Measurements from ENCODE around the gene FN3KRP. TPM values are rescaled to one million over a fixed set of nuclear protein-coding genes. Genes with fewer than 3 reads are reported as not detected.

FN3KRP gene
- total RNA-seq, 1 experiment from 2014 or later: 35.4 TPM

DNA sequence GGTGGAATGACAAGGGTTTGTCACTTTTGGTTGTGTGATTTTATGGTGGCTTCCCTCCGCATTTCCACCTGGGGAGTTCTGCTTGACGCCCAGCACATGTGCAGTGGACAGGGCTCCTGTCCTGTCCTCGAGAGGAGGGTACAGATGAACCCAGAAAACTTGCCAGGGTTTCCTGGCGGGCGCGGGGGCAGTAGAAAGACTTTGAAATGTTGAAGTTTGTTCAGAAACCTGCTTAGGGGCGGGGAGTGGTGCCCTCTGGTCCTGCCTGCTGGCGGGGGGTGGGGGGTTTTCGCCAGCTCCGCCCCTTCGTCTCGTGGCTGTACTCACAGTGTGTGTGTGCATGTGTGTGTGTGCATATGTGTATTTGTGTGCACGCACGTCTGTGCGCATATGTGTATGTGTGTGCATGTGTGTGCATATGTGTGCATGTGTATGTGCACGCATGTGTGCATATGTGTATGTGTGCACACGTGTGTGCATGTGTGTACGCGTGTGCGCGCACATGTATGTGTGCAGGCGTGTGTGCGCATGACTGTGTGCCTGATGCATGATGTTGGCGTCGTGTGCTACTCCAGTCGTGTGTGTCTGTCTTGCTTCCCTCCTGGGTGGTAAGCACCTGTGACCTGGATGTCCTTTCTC is 6.8 kb downstream of the FN3KRP start:
- BruUV-seq (replicated peaks): no TSS peak
- Histone ChIP-seq H3K27me3 (replicated peaks; ENCODE audit: insufficient read depth, low read depth, low read length, poor library complexity) (no peaks in the 10 kb centered on the region), H3K4me1 (ENCODE audit: insufficient read depth, low read length, poor library complexity, severe bottlenecking) (no peaks in the 10 kb centered on the region), H3K36me3 (ENCODE audit: insufficient read depth, low read length, poor library complexity, severe bottlenecking) (peaks cover 17% of the 10 kb centered on the region), H3K27ac (ENCODE audit: low read depth, low read length, poor library complexity, severe bottlenecking) (no peak overlapping the region), H3K9me3 (ENCODE audit: low read depth, low read length, poor library complexity, severe bottlenecking) (no peaks in the 10 kb centered on the region), H3K4me3 (ENCODE audit: low read depth, low read length, poor library complexity, severe bottlenecking) (no peak overlapping the region)
- DNase-seq (ENCODE audit: low spot score): no peak
- POLR2A ChIA-PET (ENCODE audit: low non-redundant PET): no interaction called here
- TF ChIP-seq, protein P1, sequence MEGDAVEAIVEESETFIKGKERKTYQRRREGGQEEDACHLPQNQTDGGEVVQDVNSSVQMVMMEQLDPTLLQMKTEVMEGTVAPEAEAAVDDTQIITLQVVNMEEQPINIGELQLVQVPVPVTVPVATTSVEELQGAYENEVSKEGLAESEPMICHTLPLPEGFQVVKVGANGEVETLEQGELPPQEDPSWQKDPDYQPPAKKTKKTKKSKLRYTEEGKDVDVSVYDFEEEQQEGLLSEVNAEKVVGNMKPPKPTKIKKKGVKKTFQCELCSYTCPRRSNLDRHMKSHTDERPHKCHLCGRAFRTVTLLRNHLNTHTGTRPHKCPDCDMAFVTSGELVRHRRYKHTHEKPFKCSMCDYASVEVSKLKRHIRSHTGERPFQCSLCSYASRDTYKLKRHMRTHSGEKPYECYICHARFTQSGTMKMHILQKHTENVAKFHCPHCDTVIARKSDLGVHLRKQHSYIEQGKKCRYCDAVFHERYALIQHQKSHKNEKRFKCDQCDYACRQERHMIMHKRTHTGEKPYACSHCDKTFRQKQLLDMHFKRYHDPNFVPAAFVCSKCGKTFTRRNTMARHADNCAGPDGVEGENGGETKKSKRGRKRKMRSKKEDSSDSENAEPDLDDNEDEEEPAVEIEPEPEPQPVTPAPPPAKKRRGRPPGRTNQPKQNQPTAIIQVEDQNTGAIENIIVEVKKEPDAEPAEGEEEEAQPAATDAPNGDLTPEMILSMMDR (conservative IDR thresholded peaks at IDR 0.05; ENCODE audit: low read depth, low read length): no peak
- CTCF ChIA-PET: no interaction called here
- intact Hi-C loops (cut with micrococcal nuclease; ENCODE audit: unreplicated experiment): no loop called here

DNA sequence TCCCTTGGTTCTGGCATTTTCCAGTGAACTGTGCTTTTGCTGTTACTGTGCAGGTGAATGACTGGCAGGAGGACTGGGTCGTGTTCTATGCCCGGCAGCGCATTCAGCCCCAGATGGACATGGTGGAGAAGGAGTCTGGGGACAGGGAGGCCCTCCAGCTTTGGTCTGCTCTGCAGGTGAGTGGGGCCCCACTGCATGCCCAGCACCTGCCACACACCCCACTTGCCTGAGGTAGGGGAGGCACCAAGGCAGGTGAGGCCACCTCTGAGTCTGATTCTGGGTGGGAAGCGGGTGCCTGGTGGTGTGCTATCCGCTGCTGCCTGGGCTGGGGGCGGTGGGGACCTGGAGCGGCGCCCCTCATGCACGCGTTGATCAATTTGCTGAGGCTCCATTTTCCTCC is 9.9 kb downstream of the FN3KRP start:
- Histone ChIP-seq H3K4me3 (ENCODE audit: low read depth, low read length, poor library complexity, severe bottlenecking) (no peak overlapping the region), H3K36me3 (ENCODE audit: insufficient read depth, low read length, poor library complexity, severe bottlenecking) (peaks cover 13% of the 10 kb centered on the region), H3K9me3 (ENCODE audit: low read depth, low read length, poor library complexity, severe bottlenecking) (no peaks in the 10 kb centered on the region), H3K4me1 (ENCODE audit: insufficient read depth, low read length, poor library complexity, severe bottlenecking) (no peaks in the 10 kb centered on the region), H3K27ac (ENCODE audit: low read depth, low read length, poor library complexity, severe bottlenecking) (no peak overlapping the region), H3K27me3 (replicated peaks; ENCODE audit: insufficient read depth, low read depth, low read length, poor library complexity) (no peaks in the 10 kb centered on the region)
- BruUV-seq (replicated peaks): no TSS peak
- TF ChIP-seq EZH2 (IDR thresholded peaks at IDR 0.05; ENCODE audit: borderline replicate concordance, low read depth, low read length, poor library complexity, severe bottlenecking): no peak
- TF ChIP-seq, protein P1 (conservative IDR thresholded peaks at IDR 0.05; ENCODE audit: low read depth, low read length): no peak
- CTCF ChIA-PET: no interaction called here
- no peak for DNase-seq (ENCODE audit: low spot score)
- POLR2A ChIA-PET (ENCODE audit: low non-redundant PET): no interaction called here
- intact Hi-C loops (cut with micrococcal nuclease; ENCODE audit: unreplicated experiment): no loop called here

DNA sequence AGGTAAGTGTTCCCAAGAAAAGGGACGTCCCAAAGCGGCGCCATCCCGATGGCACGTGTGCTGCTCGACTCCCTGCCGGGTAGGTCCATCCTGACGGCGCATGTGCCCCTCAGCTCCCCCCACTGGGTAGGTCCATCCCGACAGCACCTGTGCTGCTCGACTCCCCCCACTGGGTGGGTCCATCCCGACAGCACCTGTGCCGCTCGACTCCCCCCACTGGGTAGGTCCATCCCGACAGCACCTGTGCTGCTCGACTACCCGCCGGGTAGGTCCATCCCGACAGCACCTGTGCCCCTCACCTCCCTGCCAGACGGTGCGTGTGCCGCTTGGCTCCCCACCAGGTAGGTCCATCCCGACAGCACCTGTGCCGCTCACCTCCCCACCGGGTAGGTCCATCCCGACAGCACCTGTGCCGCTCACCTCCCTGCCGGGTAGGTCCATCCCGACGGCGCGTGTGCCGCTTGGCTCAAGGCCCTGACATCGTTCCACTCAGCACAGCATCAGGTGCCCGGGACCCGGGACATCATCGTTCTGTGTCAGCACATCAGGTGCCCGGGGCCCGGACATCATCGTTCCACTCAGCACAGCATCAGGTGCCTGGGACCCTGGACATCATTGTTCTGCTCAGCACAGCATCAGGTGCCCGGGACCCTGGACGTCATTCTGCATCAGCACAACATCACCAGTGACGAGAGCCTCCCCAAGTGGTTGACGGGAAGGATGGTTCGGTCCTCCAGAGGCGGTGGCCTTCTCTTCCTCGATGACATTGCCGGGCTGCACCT is 13.2 kb downstream of the FN3KRP start:
- no TSS peak for BruUV-seq (replicated peaks)
- Histone ChIP-seq H3K4me3 (ENCODE audit: low read depth, low read length, poor library complexity, severe bottlenecking) (no peak overlapping the region), H3K36me3 (ENCODE audit: insufficient read depth, low read length, poor library complexity, severe bottlenecking) (peaks cover 22% of the 10 kb centered on the region), H3K4me1 (ENCODE audit: insufficient read depth, low read length, poor library complexity, severe bottlenecking) (no peaks in the 10 kb centered on the region), H3K27me3 (replicated peaks; ENCODE audit: insufficient read depth, low read depth, low read length, poor library complexity) (no peaks in the 10 kb centered on the region), H3K9me3 (ENCODE audit: low read depth, low read length, poor library complexity, severe bottlenecking) (peaks cover 14% of the 10 kb centered on the region), H3K27ac (ENCODE audit: low read depth, low read length, poor library complexity, severe bottlenecking) (no peak overlapping the region)
- intact Hi-C loops (cut with micrococcal nuclease; ENCODE audit: unreplicated experiment): no loop called here
- DNase-seq (ENCODE audit: low spot score): no peak
- ChIA-PET POLR2A (ENCODE audit: low non-redundant PET) (no interaction called here), CTCF (no interaction called here)
- TF ChIP-seq, protein P1 (conservative IDR thresholded peaks at IDR 0.05; ENCODE audit: low read depth, low read length): no peak
- TF ChIP-seq EZH2 (IDR thresholded peaks at IDR 0.05; ENCODE audit: borderline replicate concordance, low read depth, low read length, poor library complexity, severe bottlenecking): no peak
